Ascending aorta (tissue), 2 donors: ENCODE data around the gene WRAP53. TPM values are rescaled to one million over a fixed set of nuclear protein-coding genes. Genes with fewer than 3 reads are reported as not detected.

Experiments used
- DNase-seq, 2 donors: peaks; one replicate each; pipeline ENCODE4 v3.0.0-alpha.2; 2019; ENCODE audit warnings: low spot score in 2 of 2
- H3K27ac ChIP-seq, 2 donors: fragments of 200-600 bp; sonication (generic); one replicate each; pipeline ENCODE4 v1.5.1; 2016 to 2017; ENCODE audit warnings: mild to moderate bottlenecking in 1 of 2
- H3K27me3 ChIP-seq: fragments of 200-600 bp; sonication (generic); one replicate; pipeline ENCODE4 v1.5.1; 2017
- H3K36me3 ChIP-seq, 2 donors: fragments of 200-600 bp; sonication (generic); one replicate each; pipeline ENCODE4 v1.5.1; 2016
- H3K4me1 ChIP-seq, 2 donors: fragments of 200-600 bp; sonication (generic); one replicate each; pipeline ENCODE4 v1.5.1; 2016 to 2017; ENCODE audit warnings: mild to moderate bottlenecking in 1 of 2
- H3K4me3 ChIP-seq, 2 donors: fragments of 200-600 bp; sonication (generic); one replicate each; pipeline ENCODE4 v1.5.1; 2016 to 2017; ENCODE audit warnings: mild to moderate bottlenecking in 1 of 2
- H3K9me3 ChIP-seq, 2 donors: fragments of 200-600 bp; sonication (generic); one replicate each; pipeline ENCODE4 v1.5.1; 2016
- CTCF ChIP-seq, 3 experiments: fragments of 200-600 bp in 2 of 3; fragments of 450-650 bp in 1 of 3; sonication (generic) in 2 of 3; IDR thresholded peaks; one replicate each; pipeline ENCODE4 v1.5.1; 2016 to 2019; ENCODE audit warnings: antibody characterized with exemption in 3 of 3, mild to moderate bottlenecking in 1 of 3, moderate library complexity in 1 of 3
- intact Hi-C: fragments of 100-400 bp; cut with DNase I; formaldehyde crosslinking; loops from one replicate; pipeline ENCODE4 v1.15.1; 2023
- total RNA-seq: library from RNA; depleted of rRNA; stranded (reverse); fragments of >200 nt; gene quantifications from one replicate; pipeline ENCODE4 v1.1.0, GENCODE V29; 2016

The WRAP53 gene
- total RNA-seq, 1 donor from 2014 or later = 1.5 TPM

GRCh38 chr17:7673239-7673638 lies 15.0 kb upstream of the WRAP53 start:
- no peaks in the 10 kb centered on the region for H3K27me3 ChIP-seq
- DNase-seq = no peak
- intact Hi-C loops = no loop called here
- no peaks in the 10 kb centered on the region for H3K9me3 ChIP-seq
- TF ChIP-seq CTCF (IDR thresholded peaks at IDR 0.05) = no peak
- no peaks in the 10 kb centered on the region for H3K4me1 ChIP-seq
- peaks cover 61 to 79% of the 10 kb centered on the region in 2 donors for H3K36me3 ChIP-seq
- no peak overlapping the region for H3K4me3 ChIP-seq
- H3K27ac ChIP-seq = no peak overlapping the region

GRCh38 chr17:7674934-7675333 lies 13.3 kb upstream of the WRAP53 start:
- no peak for DNase-seq
- no peak overlapping the region for H3K27ac ChIP-seq
- intact Hi-C loops = no loop called here
- TF ChIP-seq CTCF (IDR thresholded peaks at IDR 0.05) = no peak
- no peak overlapping the region for H3K4me3 ChIP-seq
- H3K4me1 ChIP-seq = no peaks in the 10 kb centered on the region
- H3K9me3 ChIP-seq = no peaks in the 10 kb centered on the region
- H3K36me3 ChIP-seq = peaks cover 50 to 67% of the 10 kb centered on the region in 2 donors
- no peaks in the 10 kb centered on the region for H3K27me3 ChIP-seq

- Histone ChIP-seq H3K27ac (no peak overlapping the region), H3K27me3 (no peaks in the 10 kb centered on the region), H3K36me3 (peaks cover 34 to 51% of the 10 kb centered on the region in 2 donors), H3K4me3 (no peak overlapping the region), H3K4me1 (no peaks in the 10 kb centered on the region), H3K9me3 (no peaks in the 10 kb centered on the region)
- intact Hi-C loops = no loop called here
- no peak for DNase-seq
- TF ChIP-seq CTCF (IDR thresholded peaks at IDR 0.05) = no peak
These were observed 11.7 kb upstream of the WRAP53 start for GRCh38 chr17:7676533-7676932.

- no peaks in the 10 kb centered on the region for H3K9me3 ChIP-seq
- no peaks in the 10 kb centered on the region for H3K4me1 ChIP-seq
- DNase-seq = no peak
- TF ChIP-seq CTCF (IDR thresholded peaks at IDR 0.05) = no peak
- no peaks in the 10 kb centered on the region for H3K27me3 ChIP-seq
- H3K36me3 ChIP-seq = peaks cover 30 to 41% of the 10 kb centered on the region in 2 donors
- no peak overlapping the region for H3K27ac ChIP-seq
- H3K4me3 ChIP-seq = no peak overlapping the region
- intact Hi-C loops = no loop called here
These were observed 10.7 kb upstream of the WRAP53 start for GRCh38 chr17:7677388-7678067.

- no peaks in the 10 kb centered on the region for H3K27me3 ChIP-seq
- no peak for TF ChIP-seq CTCF (IDR thresholded peaks at IDR 0.05)
- intact Hi-C loops = loop anchor here (5.0 to 10.0 kb wide), 5 partner anchors 168 to 378 kb away; partner anchors contain the start of genes EIF5A, KCTD11, NLGN2 and POLR2A
- no peaks in the 10 kb centered on the region for H3K36me3 ChIP-seq
- no peak for DNase-seq
- peak overlapping the region; percentile 87 to 94 for H3K27ac ChIP-seq
- H3K4me1 ChIP-seq = peaks cover 9 to 16% of the 10 kb centered on the region in 2 donors
- peak overlapping the region; percentile 70 to 79 for H3K4me3 ChIP-seq
- H3K9me3 ChIP-seq = no peaks in the 10 kb centered on the region
These were observed 3.3 kb upstream of the WRAP53 start for GRCh38 chr17:7684851-7685532.
